Measurements from ENCODE around the gene GFRA1. TPM values are rescaled to one million over a fixed set of nuclear protein-coding genes. Genes with fewer than 3 reads are reported as not detected.

GFRA1 gene
- total and polyA plus RNA-seq, 2 of the 4 experiments (the other 2 are of a cell fraction), result 9.1 to 9.3 TPM

DNA sequence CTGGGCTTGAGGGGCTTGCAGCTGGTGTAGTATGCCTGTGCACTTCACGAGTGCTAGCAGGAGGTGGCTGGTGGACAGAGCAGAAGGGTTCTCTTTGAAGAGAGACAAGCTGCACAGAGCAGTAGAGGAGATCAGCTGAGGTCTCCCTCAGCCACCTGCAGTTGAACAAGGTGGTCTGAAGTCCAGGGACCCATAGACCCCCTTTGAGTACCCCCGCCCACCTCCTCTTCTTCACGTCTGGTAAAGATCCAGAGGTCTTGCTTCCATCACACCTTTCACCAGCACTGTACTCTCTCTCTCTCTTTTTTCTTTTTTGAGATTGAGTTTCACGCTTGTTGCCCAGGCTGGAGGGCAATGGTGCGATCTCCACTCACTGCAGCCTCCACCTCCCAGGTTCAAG, 157.2 kb downstream of the GFRA1 start:
- in situ Hi-C loops (cut with MboI; ENCODE audit: low sequenced_read_pairs), result no loop called here
- H3K9ac ChIP-seq (ENCODE audit: low read depth, low read length), result no peak overlapping the region

More for the DNA sequence above, 157.2 kb downstream of the GFRA1 start:
- no peak overlapping the region for H3K4me3 ChIP-seq (ENCODE audit: insufficient read depth, low read depth, low read length)
- H3K4ac ChIP-seq (ENCODE audit: low read depth, low read length), result no peak overlapping the region
- H3K14ac ChIP-seq (replicated peaks; ENCODE audit: low read depth, low read length), result no peak overlapping the region
- intact Hi-C loops (cut with micrococcal nuclease) (no loop called here), dilution Hi-C loops (cut with HindIII; ENCODE audit: low sequenced_read_pairs, unreplicated experiment) (no loop called here)
- H4K8ac ChIP-seq (ENCODE audit: low read depth in 2 of 2, low read length in 2 of 2), result no peak overlapping the region
- H2BK15ac ChIP-seq (ENCODE audit: low read depth, low read length), result no peak overlapping the region
- no peaks in the 10 kb centered on the region for H4K20me1 ChIP-seq (ENCODE audit: insufficient read depth, low read length)
- H3K27me3 ChIP-seq (ENCODE audit: control insufficient read depth, insufficient read depth, low read length), result no peaks in the 10 kb centered on the region
- H3K36me3 ChIP-seq (ENCODE audit: control insufficient read depth, insufficient read depth, low read length), result no peaks in the 10 kb centered on the region
- TF ChIP-seq RAD21 (IDR thresholded peaks at IDR 0.05; ENCODE audit: low read length) (no peak), FOS (IDR thresholded peaks at IDR 0.05; ENCODE audit: low read depth, low read length) (no peak), MAFK (IDR thresholded peaks at IDR 0.05; ENCODE audit: low read depth, low read length) (no peak), CEBPB (IDR thresholded peaks at IDR 0.05; ENCODE audit: low read depth, low read length) (no peak), CHD1 (IDR thresholded peaks at IDR 0.05; ENCODE audit: low read depth, low read length) (no peak), RFX5 (IDR thresholded peaks at IDR 0.05; ENCODE audit: low read depth, low read length) (no peak), RCOR1 (IDR thresholded peaks at IDR 0.05; ENCODE audit: insufficient replicate concordance, low read length) (no peak), POLR2A (IDR thresholded peaks at IDR 0.05; ENCODE audit: low read depth, low read length) (no peak), MXI1 (IDR thresholded peaks at IDR 0.05; ENCODE audit: borderline replicate concordance, low read depth, low read length) (no peak), SMC3 (IDR thresholded peaks at IDR 0.05; ENCODE audit: low read depth, low read length) (no peak), BHLHE40 (IDR thresholded peaks at IDR 0.05; ENCODE audit: low read depth, low read length) (no peak), NFE2L2 (IDR thresholded peaks at IDR 0.05; ENCODE audit: low read depth, low read length) (no peak), MAZ (IDR thresholded peaks at IDR 0.05; ENCODE audit: borderline replicate concordance, low read depth, low read length) (no peak)
- TF ChIP-seq, protein P1, sequence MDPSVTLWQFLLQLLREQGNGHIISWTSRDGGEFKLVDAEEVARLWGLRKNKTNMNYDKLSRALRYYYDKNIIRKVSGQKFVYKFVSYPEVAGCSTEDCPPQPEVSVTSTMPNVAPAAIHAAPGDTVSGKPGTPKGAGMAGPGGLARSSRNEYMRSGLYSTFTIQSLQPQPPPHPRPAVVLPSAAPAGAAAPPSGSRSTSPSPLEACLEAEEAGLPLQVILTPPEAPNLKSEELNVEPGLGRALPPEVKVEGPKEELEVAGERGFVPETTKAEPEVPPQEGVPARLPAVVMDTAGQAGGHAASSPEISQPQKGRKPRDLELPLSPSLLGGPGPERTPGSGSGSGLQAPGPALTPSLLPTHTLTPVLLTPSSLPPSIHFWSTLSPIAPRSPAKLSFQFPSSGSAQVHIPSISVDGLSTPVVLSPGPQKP (IDR thresholded peaks at IDR 0.05; ENCODE audit: borderline replicate concordance, low read depth, low read length), result no peak
- TF ChIP-seq, protein P2, sequence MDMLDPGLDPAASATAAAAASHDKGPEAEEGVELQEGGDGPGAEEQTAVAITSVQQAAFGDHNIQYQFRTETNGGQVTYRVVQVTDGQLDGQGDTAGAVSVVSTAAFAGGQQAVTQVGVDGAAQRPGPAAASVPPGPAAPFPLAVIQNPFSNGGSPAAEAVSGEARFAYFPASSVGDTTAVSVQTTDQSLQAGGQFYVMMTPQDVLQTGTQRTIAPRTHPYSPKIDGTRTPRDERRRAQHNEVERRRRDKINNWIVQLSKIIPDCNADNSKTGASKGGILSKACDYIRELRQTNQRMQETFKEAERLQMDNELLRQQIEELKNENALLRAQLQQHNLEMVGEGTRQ (IDR thresholded peaks at IDR 0.05; ENCODE audit: low read depth, low read length), result no peak
- TF ChIP-seq, protein P3, sequence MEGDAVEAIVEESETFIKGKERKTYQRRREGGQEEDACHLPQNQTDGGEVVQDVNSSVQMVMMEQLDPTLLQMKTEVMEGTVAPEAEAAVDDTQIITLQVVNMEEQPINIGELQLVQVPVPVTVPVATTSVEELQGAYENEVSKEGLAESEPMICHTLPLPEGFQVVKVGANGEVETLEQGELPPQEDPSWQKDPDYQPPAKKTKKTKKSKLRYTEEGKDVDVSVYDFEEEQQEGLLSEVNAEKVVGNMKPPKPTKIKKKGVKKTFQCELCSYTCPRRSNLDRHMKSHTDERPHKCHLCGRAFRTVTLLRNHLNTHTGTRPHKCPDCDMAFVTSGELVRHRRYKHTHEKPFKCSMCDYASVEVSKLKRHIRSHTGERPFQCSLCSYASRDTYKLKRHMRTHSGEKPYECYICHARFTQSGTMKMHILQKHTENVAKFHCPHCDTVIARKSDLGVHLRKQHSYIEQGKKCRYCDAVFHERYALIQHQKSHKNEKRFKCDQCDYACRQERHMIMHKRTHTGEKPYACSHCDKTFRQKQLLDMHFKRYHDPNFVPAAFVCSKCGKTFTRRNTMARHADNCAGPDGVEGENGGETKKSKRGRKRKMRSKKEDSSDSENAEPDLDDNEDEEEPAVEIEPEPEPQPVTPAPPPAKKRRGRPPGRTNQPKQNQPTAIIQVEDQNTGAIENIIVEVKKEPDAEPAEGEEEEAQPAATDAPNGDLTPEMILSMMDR (conservative IDR thresholded peaks at IDR 0.05; ENCODE audit: low read depth, low read length), result no peak
- no peak overlapping the region for H2BK5ac ChIP-seq (ENCODE audit: low read depth, low read length, poor library complexity, severe bottlenecking)
- H3K56ac ChIP-seq (ENCODE audit: extremely low read depth, insufficient read depth, low read length), result no peak overlapping the region
- no peak overlapping the region for H4K5ac ChIP-seq (ENCODE audit: low read depth, low read length)
- ChIA-PET CTCF (no interaction called here), POLR2A (ENCODE audit: unreplicated experiment) (no interaction called here)
- H3K4me2 ChIP-seq (ENCODE audit: low read depth, low read length), result no peak overlapping the region
- no peak overlapping the region for H3K27ac ChIP-seq (ENCODE audit: insufficient read depth, low read length)
- 100% methylated on average over 2 of the region's 5 CpGs; no CpG with 5 or more reads in 1 of the 2 experiments for WGBS, 2 experiments (ENCODE audit: extremely low coverage in 2 of 2, insufficient read length in 1 of 2)
- H3K23ac ChIP-seq (ENCODE audit: low read depth, low read length), result no peak overlapping the region
- peaks cover 4% of the 10 kb centered on the region; the same call in 1 of the 2 replicates for H3K9me1 ChIP-seq (ENCODE audit: insufficient read depth, low read length)
- no peaks in the 10 kb centered on the region; the same call in 1 of the 2 replicates for H3K9me3 ChIP-seq (ENCODE audit: control insufficient read depth, insufficient read depth, low read length)
- H3K4me1 ChIP-seq (ENCODE audit: control insufficient read depth, insufficient read depth, low read length), result no peaks in the 10 kb centered on the region
- H2AK5ac ChIP-seq (ENCODE audit: low read depth, low read length), result no peak overlapping the region
- no peak overlapping the region for H2AK9ac ChIP-seq (replicated peaks; ENCODE audit: low read depth, low read length, poor library complexity)
- ATAC-seq (ENCODE audit: low read depth) (no peak), DNase-seq (no peak)
- H3K18ac ChIP-seq (ENCODE audit: low read depth, low read length), result no peak overlapping the region
- H2AFZ ChIP-seq (replicated peaks; ENCODE audit: low read length, poor library complexity), result no peak overlapping the region
- H2BK120ac ChIP-seq (ENCODE audit: low read depth, low read length), result no peak overlapping the region
- BruUV-seq (replicated peaks), result no TSS peak
- H3K79me1 ChIP-seq (ENCODE audit: low read depth in 1 of 2, low read length in 2 of 2), result no peaks in the 10 kb centered on the region
- no peak overlapping the region for H2BK20ac ChIP-seq (ENCODE audit: low read depth, low read length)
- no peak overlapping the region for H4K91ac ChIP-seq (ENCODE audit: insufficient read depth, low read depth, low read length)
